DND-41 (cell line): ENCODE results near the gene EBNA1BP2.

ENCODE experiments used
- ATAC-seq: fragments of 200-7000 bp; cut with Tn5 transposase; 3 replicates; pipeline ENCODE4 v1.9.1; 2021; ENCODE audit warnings: low read depth; ENCODE audit not compliant: insufficient read depth
- DNase-seq: peaks from one replicate; pipeline ENCODE4 v3.0.0-alpha.2; 2020
- H2AFZ ChIP-seq: 2 replicates; pipeline ENCODE4 v1.6.0; 2012; ENCODE audit warnings: low read depth, low read length
- H3K27ac ChIP-seq: 2 replicates; pipeline ENCODE4 v1.5.1; 2012; ENCODE audit warnings: low read length, inconsistent platforms
- H3K27me3 ChIP-seq: fragments of 200-600 bp; sonication (generic); 2 replicates; pipeline ENCODE4 v1.6.0; 2012; ENCODE audit warnings: low read length, mild to moderate bottlenecking, inconsistent platforms; ENCODE audit not compliant: insufficient read depth, poor library complexity
- H3K36me3 ChIP-seq: 2 replicates; pipeline ENCODE4 v1.5.1; 2012; ENCODE audit warnings: low read length, inconsistent platforms; ENCODE audit not compliant: insufficient read depth
- H3K4me1 ChIP-seq: 2 replicates; pipeline ENCODE4 v1.5.1; 2012; ENCODE audit warnings: mild to moderate bottlenecking, low read length; ENCODE audit not compliant: insufficient read depth
- H3K4me2 ChIP-seq: 2 replicates; pipeline ENCODE4 v1.6.0; 2012; ENCODE audit warnings: mild to moderate bottlenecking, moderate library complexity, low read length, inconsistent platforms; ENCODE audit not compliant: insufficient read depth
- H3K4me3 ChIP-seq, 2 experiments: fragments of 200-600 bp in 1 of 2; shearing (Covaris generic) in 1 of 2; 2 replicates each; pipeline ENCODE4 v1.5.1; 2012 to 2016; ENCODE audit warnings: inconsistent platforms in 2 of 2, low read length in 2 of 2, mild to moderate bottlenecking in 2 of 2, low read depth in 1 of 2, moderate library complexity in 1 of 2
- H3K79me2 ChIP-seq: 2 replicates; pipeline ENCODE4 v1.6.0; 2012; ENCODE audit warnings: low read length, inconsistent platforms; ENCODE audit not compliant: insufficient read depth
- H3K9ac ChIP-seq: 2 replicates; pipeline ENCODE4 v1.6.0; 2012; ENCODE audit warnings: low read depth, mild to moderate bottlenecking, inconsistent platforms, low read length, moderate library complexity
- H3K9me3 ChIP-seq: 2 replicates; pipeline ENCODE4 v1.5.1; 2012; ENCODE audit warnings: low read length, moderate library complexity, mild to moderate bottlenecking, inconsistent platforms; ENCODE audit not compliant: insufficient read depth, severe bottlenecking
- H4K20me1 ChIP-seq: 2 replicates; pipeline ENCODE4 v1.6.0; 2012; ENCODE audit warnings: low read length; ENCODE audit not compliant: insufficient read depth
- EZH2 ChIP-seq: IDR thresholded peaks from 3 replicates; pipeline ENCODE4 v1.6.1; 2012; ENCODE audit warnings: borderline replicate concordance, low read depth, mild to moderate bottlenecking, moderate library complexity, low read length, inconsistent platforms; ENCODE audit not compliant: severe bottlenecking
- TF ChIP-seq, protein P1 (sequence below): IDR thresholded peaks from 2 replicates; pipeline ENCODE4 v1.5.1; 2012; ENCODE audit warnings: borderline replicate concordance, low read length, moderate library complexity, mild to moderate bottlenecking; ENCODE audit not compliant: poor library complexity, severe bottlenecking; ENCODE audit errors: extremely low read depth

The EBNA1BP2 gene

DNA sequence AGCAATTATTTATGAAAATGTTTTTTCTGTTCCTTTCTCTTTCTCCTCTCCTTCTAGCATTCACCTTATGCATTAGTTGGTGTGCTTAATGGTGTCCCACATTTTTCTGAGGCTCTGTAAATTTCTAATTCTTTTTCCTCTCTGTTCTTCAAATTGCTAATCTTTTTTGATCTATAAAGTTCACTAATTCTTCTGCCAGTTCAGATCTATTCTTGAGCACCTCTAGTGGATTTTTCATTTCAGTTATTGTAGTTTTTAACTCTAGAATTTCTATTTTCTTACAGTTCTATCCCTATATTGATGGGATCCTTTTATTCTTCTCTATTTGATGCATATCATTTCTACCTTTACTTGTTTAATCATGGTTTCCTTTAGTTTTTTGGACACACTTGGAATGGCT, 22.4 kb upstream of the EBNA1BP2 start:
- TF ChIP-seq, protein P1, sequence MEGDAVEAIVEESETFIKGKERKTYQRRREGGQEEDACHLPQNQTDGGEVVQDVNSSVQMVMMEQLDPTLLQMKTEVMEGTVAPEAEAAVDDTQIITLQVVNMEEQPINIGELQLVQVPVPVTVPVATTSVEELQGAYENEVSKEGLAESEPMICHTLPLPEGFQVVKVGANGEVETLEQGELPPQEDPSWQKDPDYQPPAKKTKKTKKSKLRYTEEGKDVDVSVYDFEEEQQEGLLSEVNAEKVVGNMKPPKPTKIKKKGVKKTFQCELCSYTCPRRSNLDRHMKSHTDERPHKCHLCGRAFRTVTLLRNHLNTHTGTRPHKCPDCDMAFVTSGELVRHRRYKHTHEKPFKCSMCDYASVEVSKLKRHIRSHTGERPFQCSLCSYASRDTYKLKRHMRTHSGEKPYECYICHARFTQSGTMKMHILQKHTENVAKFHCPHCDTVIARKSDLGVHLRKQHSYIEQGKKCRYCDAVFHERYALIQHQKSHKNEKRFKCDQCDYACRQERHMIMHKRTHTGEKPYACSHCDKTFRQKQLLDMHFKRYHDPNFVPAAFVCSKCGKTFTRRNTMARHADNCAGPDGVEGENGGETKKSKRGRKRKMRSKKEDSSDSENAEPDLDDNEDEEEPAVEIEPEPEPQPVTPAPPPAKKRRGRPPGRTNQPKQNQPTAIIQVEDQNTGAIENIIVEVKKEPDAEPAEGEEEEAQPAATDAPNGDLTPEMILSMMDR, result no peak
- TF ChIP-seq EZH2, result no peak
- Histone ChIP-seq H4K20me1 (no peaks in the 10 kb centered on the region), H2AFZ (no peak overlapping the region), H3K27ac (no peak overlapping the region), H3K4me3 (no peak overlapping the region), H3K27me3 (no peaks in the 10 kb centered on the region), H3K79me2 (no peaks in the 10 kb centered on the region), H3K9me3 (peaks cover 5% of the 10 kb centered on the region), H3K9ac (no peak overlapping the region), H3K4me2 (no peak overlapping the region), H3K4me1 (no peaks in the 10 kb centered on the region), H3K36me3 (no peaks in the 10 kb centered on the region)
- DNase-seq (no peak), ATAC-seq (no peak)

DNA sequence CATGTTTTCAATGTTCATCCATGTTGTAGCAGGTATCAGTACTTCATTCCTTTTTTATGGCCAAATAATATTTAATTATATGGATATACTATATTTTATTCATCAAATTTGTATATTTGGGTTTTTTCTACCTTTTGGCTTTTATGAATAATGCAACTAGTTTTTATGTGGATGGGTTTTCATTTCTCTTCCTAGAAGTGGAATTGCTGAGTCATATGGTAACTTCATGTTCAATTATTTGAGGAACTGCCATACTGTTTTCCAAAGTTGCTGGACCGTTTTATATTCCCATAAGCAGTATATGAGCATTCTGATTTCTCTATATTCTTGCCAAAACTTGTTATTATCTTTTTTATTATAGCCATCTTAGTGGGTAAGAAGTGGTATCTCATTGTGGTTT, 16.0 kb upstream of the EBNA1BP2 start:
- Histone ChIP-seq H3K9me3 (no peaks in the 10 kb centered on the region), H3K27ac (no peak overlapping the region), H3K27me3 (no peaks in the 10 kb centered on the region), H4K20me1 (no peaks in the 10 kb centered on the region), H3K4me2 (no peak overlapping the region), H3K79me2 (no peaks in the 10 kb centered on the region), H2AFZ (no peak overlapping the region), H3K36me3 (no peaks in the 10 kb centered on the region), H3K4me1 (no peaks in the 10 kb centered on the region), H3K9ac (no peak overlapping the region), H3K4me3 (no peak overlapping the region)
- ATAC-seq (no peak), DNase-seq (no peak)
- TF ChIP-seq, protein P1, result no peak
- no peak for TF ChIP-seq EZH2

DNA sequence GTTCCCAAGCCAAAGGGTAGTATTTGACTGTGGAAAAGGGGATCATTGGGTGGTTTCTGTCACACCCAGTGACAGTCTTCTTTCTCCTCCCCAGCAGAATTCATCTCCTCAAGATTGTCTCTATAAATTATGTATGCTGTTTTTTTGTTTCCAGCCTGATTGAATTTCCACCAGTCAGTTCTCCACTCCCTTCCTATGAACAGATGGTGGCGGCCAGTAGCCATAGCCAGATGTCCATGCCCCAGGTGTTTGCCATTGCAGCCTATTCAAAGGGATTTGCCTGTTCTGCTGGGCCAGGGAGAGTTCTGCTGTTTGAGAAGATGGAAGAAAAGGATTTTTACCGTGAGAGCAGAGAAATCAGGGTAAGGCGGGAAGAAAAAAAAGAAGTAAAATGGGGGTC, 12.9 kb upstream of the EBNA1BP2 start:
- no peaks in the 10 kb centered on the region for H3K27me3 ChIP-seq
- H3K4me3 ChIP-seq, result no peak overlapping the region
- H3K9ac ChIP-seq, result no peak overlapping the region
- H3K27ac ChIP-seq, result no peak overlapping the region
- H4K20me1 ChIP-seq, result no peaks in the 10 kb centered on the region
- H3K9me3 ChIP-seq, result no peaks in the 10 kb centered on the region
- no peak for DNase-seq
- no peak overlapping the region for H2AFZ ChIP-seq
- no peaks in the 10 kb centered on the region for H3K4me1 ChIP-seq
- TF ChIP-seq EZH2, result no peak
- TF ChIP-seq, protein P1, result no peak
- no peaks in the 10 kb centered on the region for H3K79me2 ChIP-seq
- H3K4me2 ChIP-seq, result no peak overlapping the region
- ATAC-seq, result no peak
- no peaks in the 10 kb centered on the region for H3K36me3 ChIP-seq

DNA sequence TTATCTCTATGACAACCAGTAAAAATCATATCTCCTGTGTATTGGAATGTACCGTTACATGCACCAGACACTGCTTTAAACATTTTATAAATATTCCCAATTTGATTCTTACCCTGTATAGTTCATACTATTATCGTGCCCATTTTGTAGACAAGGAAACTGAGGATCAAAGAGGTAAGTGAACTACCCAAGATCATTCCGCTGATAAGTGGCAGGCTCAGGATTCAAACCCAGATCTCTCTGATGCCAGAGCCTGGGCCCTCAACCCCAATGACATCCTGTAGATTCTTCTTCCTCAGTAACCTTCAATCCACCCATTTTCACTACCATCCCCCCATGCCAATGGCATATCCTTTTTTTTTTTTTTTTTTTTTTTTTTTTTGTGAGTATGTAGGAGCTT, 12.3 kb upstream of the EBNA1BP2 start:
- no peak overlapping the region for H3K4me3 ChIP-seq
- no peaks in the 10 kb centered on the region for H3K4me1 ChIP-seq
- ATAC-seq (no peak), DNase-seq (no peak)
- H3K79me2 ChIP-seq, result no peaks in the 10 kb centered on the region
- H3K27me3 ChIP-seq, result no peaks in the 10 kb centered on the region
- H3K9me3 ChIP-seq, result no peaks in the 10 kb centered on the region
- TF ChIP-seq, protein P1, result no peak
- TF ChIP-seq EZH2, result no peak
- no peak overlapping the region for H3K4me2 ChIP-seq
- no peak overlapping the region for H3K9ac ChIP-seq
- H3K36me3 ChIP-seq, result no peaks in the 10 kb centered on the region
- no peaks in the 10 kb centered on the region for H4K20me1 ChIP-seq
- no peak overlapping the region for H3K27ac ChIP-seq
- H2AFZ ChIP-seq, result no peak overlapping the region
